GM19099 (cell line): Measurements from ENCODE around the gene LRFN3.

Experiments
- POLR2A ChIP-seq: IDR thresholded peaks from 3 replicates; pipeline ENCODE4 v1.6.1; 2011; ENCODE audit warnings: low read depth; ENCODE audit not compliant: insufficient read length; ENCODE audit errors: extremely low read depth

LRFN3 gene

GRCh38 chr19:35978271-35978670 is 42.1 kb downstream of the LRFN3 start:
- TF ChIP-seq POLR2A = no peak

GRCh38 chr19:35978832-35979365 is 42.7 kb downstream of the LRFN3 start:
- TF ChIP-seq POLR2A = no peak

GRCh38 chr19:35983177-35983576 is 47.0 kb downstream of the LRFN3 start:
- TF ChIP-seq POLR2A = no peak

- no peak for TF ChIP-seq POLR2A
These were observed 49.9 kb downstream of the LRFN3 start for GRCh38 chr19:35986111-35986510.

- TF ChIP-seq POLR2A = no peak
These were observed 50.7 kb downstream of the LRFN3 start for GRCh38 chr19:35986664-35987570.

GRCh38 chr19:35987571-35987896 is 51.4 kb downstream of the LRFN3 start:
- TF ChIP-seq POLR2A = no peak

GRCh38 chr19:35988824-35989223 is 52.6 kb downstream of the LRFN3 start:
- TF ChIP-seq POLR2A = no peak

- no peak for TF ChIP-seq POLR2A
These were observed 54.0 kb downstream of the LRFN3 start for GRCh38 chr19:35990156-35990555.

- TF ChIP-seq POLR2A = no peak
These were observed 54.9 kb downstream of the LRFN3 start for GRCh38 chr19:35990771-35991730.

- TF ChIP-seq POLR2A = no peak
These were observed 55.7 kb downstream of the LRFN3 start for GRCh38 chr19:35991731-35992450.

- no peak for TF ChIP-seq POLR2A
These were observed 57.0 kb downstream of the LRFN3 start for GRCh38 chr19:35992907-35993765.

- TF ChIP-seq POLR2A = no peak
These were observed 57.9 kb downstream of the LRFN3 start for GRCh38 chr19:35993923-35994598.
